ENCODE results near the gene DOCK7. TPM values are rescaled to one million over a fixed set of nuclear protein-coding genes. Genes with fewer than 3 reads are reported as not detected.
"Not testable (repeated sequence)": the region's sequence is repeated elsewhere in the genome, so short reads cannot be mapped to it uniquely, and the experiment has no call there.

DOCK7 gene
- total RNA-seq, 1 donor from 2014 or later = 63.7 TPM

DNA sequence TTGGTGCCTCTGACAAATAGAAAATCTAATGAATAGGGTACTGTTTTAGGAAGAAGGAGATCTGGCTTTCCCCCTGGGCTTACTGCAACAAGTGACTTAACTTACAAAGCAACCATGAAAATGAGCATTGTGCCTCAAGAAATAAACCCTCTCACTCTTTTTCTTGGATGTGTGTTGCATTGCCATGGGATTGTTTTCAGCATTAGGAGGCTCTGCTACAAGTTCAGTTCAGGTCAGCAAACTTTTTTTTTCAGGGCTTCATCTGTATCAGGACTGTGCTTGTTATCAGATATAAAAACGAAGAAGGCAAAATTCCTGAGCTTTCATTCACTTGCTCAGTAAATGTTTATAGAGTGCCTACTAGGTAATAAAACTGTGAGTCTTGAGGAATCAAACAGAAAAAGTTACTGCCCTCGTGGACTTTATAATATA lies 37.8 kb upstream of the DOCK7 start:
- no peak for DNase-seq (ENCODE audit: low spot score in 2 of 2, unreplicated experiment in 2 of 2)
- no peaks in the 10 kb centered on the region for H3K9me3 Mint-ChIP-seq
- H3K27me3 Mint-ChIP-seq (ENCODE audit: low read depth) = no peaks in the 10 kb centered on the region
- no peak for TF ChIP-seq CTCF (IDR thresholded peaks at IDR 0.05; ENCODE audit: unreplicated experiment)
- H3K4me1 Mint-ChIP-seq = peaks cover 33% of the 10 kb centered on the region
- peaks cover 2% of the 10 kb centered on the region for H3K36me3 Mint-ChIP-seq
- H3K27ac Mint-ChIP-seq = no peak overlapping the region
- H3K4me3 Mint-ChIP-seq = no peak overlapping the region

GRCh38 chr1:62725255-62725654 lies 37.1 kb upstream of the DOCK7 start:
- Mint-ChIP-seq H3K36me3 (no peaks in the 10 kb centered on the region), H3K4me1 (peaks cover 37% of the 10 kb centered on the region), H3K27ac (no peak overlapping the region), H3K9me3 (no peaks in the 10 kb centered on the region), H3K27me3 (ENCODE audit: low read depth) (no peaks in the 10 kb centered on the region), H3K4me3 (no peak overlapping the region)
- TF ChIP-seq CTCF (IDR thresholded peaks at IDR 0.05; ENCODE audit: unreplicated experiment) = no peak
- no peak for DNase-seq (ENCODE audit: low spot score in 2 of 2, unreplicated experiment in 2 of 2)

- peaks cover 34% of the 10 kb centered on the region for H3K4me1 Mint-ChIP-seq
- TF ChIP-seq CTCF (IDR thresholded peaks at IDR 0.05; ENCODE audit: unreplicated experiment) = no peak
Measured at GRCh38 chr1:62724430-62724829, 36.2 kb upstream of the DOCK7 start.

GRCh38 chr1:62723883-62724282 lies 35.7 kb upstream of the DOCK7 start:
- H3K27ac Mint-ChIP-seq = no peak overlapping the region
- H3K4me3 Mint-ChIP-seq = no peak overlapping the region
- no peak for TF ChIP-seq CTCF (IDR thresholded peaks at IDR 0.05; ENCODE audit: unreplicated experiment)
- peaks cover 29% of the 10 kb centered on the region for H3K4me1 Mint-ChIP-seq
- no peaks in the 10 kb centered on the region for H3K27me3 Mint-ChIP-seq (ENCODE audit: low read depth)
- H3K36me3 Mint-ChIP-seq = no peaks in the 10 kb centered on the region
- no peak for DNase-seq (ENCODE audit: low spot score in 2 of 2, unreplicated experiment in 2 of 2)
- H3K9me3 Mint-ChIP-seq = no peaks in the 10 kb centered on the region

More at GRCh38 chr1:62724430-62724829, 36.2 kb upstream of the DOCK7 start:
- H3K27me3 Mint-ChIP-seq (ENCODE audit: low read depth) = no peaks in the 10 kb centered on the region
- H3K27ac Mint-ChIP-seq = no peak overlapping the region
- H3K4me3 Mint-ChIP-seq = no peak overlapping the region
- H3K36me3 Mint-ChIP-seq = no peaks in the 10 kb centered on the region
- DNase-seq (ENCODE audit: low spot score in 2 of 2, unreplicated experiment in 2 of 2) = no peak
- no peaks in the 10 kb centered on the region for H3K9me3 Mint-ChIP-seq

DNA sequence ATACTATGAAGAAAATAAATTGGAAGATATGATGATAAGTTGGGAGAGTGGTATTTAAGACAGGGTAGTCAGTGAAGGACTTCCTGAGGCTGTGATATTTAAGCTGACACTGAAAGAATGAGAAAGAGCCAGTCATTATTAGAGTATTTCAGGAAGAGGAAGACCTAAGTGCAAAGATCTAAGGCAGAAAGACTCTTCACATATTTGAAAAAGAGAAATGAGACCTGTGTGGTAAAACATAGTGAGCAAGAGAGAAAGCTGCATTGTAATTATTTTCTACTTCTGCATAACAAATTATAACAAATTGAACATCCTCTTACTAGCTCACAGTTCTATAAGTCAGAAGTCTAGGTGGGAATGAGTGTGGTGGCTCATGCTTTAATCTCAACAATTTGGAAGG lies 34.6 kb upstream of the DOCK7 start:
- no peak for TF ChIP-seq CTCF (IDR thresholded peaks at IDR 0.05; ENCODE audit: unreplicated experiment)
- no peak overlapping the region for H3K4me3 Mint-ChIP-seq
- no peak overlapping the region for H3K27ac Mint-ChIP-seq
- H3K9me3 Mint-ChIP-seq = no peaks in the 10 kb centered on the region
- H3K27me3 Mint-ChIP-seq (ENCODE audit: low read depth) = peaks cover 5% of the 10 kb centered on the region
- no peak for DNase-seq (ENCODE audit: low spot score in 2 of 2, unreplicated experiment in 2 of 2)
- peaks cover 29% of the 10 kb centered on the region for H3K4me1 Mint-ChIP-seq
- H3K36me3 Mint-ChIP-seq = no peaks in the 10 kb centered on the region

DNA sequence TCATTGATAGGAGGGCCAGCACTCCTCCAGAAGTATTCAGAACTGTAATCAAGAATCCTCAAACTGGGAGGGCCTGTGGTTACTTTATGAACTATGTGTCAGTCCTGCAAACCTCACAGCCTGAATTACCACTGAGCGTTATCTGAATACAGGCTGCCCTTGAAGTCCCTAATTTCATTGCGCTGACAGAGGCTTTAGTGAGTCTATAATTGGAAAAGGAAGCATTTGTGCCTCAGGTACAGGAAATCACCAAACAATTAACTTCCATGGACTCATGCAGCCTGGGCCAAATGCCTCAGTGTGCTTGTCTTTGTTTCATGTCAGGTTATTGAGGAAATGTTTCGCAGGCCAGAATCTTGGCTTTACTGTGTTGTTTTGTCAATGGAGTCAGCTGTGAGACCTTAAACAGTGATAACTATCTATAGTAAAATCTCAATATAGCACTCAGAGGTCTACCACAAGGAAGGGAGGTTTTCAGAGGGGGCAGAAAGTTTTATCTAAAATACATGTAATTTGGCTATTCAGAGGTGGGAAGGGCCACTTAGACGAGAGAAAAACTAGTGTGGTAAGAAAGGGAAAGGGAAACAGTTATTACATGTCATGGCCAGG lies 32.9 kb upstream of the DOCK7 start:
- no peak overlapping the region for H3K27ac Mint-ChIP-seq
- DNase-seq (ENCODE audit: low spot score in 2 of 2, unreplicated experiment in 2 of 2) = no peak
- no peak for TF ChIP-seq CTCF (IDR thresholded peaks at IDR 0.05; ENCODE audit: unreplicated experiment)
- H3K36me3 Mint-ChIP-seq = no peaks in the 10 kb centered on the region
- H3K9me3 Mint-ChIP-seq = no peaks in the 10 kb centered on the region
- H3K4me3 Mint-ChIP-seq = no peak overlapping the region
- peaks cover 5% of the 10 kb centered on the region for H3K27me3 Mint-ChIP-seq (ENCODE audit: low read depth)
- peaks cover 25% of the 10 kb centered on the region for H3K4me1 Mint-ChIP-seq

DNA sequence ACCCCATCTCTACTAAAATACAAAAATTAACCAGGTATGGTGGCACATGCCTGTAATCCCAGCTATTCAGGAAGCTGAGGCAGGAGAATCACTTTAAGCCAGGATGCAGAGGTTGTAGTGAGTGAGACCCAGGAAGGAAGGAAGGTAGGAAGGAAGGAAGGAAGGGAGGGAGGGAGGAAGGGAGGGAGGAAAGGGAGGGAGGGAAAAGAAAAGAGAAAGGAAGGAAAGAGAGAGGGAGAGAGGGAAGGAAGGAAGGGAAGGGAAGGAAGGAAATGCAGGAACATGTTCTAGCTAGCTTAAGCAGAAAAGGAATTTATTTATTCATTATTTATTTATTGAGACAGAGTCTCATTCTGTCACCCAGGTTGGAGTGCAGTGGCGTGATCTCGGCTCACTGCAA lies 30.2 kb upstream of the DOCK7 start:
- H3K36me3 Mint-ChIP-seq; H3K27ac Mint-ChIP-seq; DNase-seq (ENCODE audit: low spot score in 2 of 2, unreplicated experiment in 2 of 2); H3K9me3 Mint-ChIP-seq; H3K4me3 Mint-ChIP-seq; H3K27me3 Mint-ChIP-seq (ENCODE audit: low read depth): not testable (repeated sequence)
- peaks cover 16% of the 10 kb centered on the region for H3K4me1 Mint-ChIP-seq
